Dedifferentiated amniotic fluid mesenchymal stem cell (primary cell): ENCODE measurements around the gene TERF2IP.

ENCODE experiments used
- DNase-seq: peaks from one replicate; pipeline ENCODE4 v3.0.0-alpha.2; 2016; ENCODE audit errors: extremely low spot score

TERF2IP gene, protein sequence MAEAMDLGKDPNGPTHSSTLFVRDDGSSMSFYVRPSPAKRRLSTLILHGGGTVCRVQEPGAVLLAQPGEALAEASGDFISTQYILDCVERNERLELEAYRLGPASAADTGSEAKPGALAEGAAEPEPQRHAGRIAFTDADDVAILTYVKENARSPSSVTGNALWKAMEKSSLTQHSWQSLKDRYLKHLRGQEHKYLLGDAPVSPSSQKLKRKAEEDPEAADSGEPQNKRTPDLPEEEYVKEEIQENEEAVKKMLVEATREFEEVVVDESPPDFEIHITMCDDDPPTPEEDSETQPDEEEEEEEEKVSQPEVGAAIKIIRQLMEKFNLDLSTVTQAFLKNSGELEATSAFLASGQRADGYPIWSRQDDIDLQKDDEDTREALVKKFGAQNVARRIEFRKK

DNA sequence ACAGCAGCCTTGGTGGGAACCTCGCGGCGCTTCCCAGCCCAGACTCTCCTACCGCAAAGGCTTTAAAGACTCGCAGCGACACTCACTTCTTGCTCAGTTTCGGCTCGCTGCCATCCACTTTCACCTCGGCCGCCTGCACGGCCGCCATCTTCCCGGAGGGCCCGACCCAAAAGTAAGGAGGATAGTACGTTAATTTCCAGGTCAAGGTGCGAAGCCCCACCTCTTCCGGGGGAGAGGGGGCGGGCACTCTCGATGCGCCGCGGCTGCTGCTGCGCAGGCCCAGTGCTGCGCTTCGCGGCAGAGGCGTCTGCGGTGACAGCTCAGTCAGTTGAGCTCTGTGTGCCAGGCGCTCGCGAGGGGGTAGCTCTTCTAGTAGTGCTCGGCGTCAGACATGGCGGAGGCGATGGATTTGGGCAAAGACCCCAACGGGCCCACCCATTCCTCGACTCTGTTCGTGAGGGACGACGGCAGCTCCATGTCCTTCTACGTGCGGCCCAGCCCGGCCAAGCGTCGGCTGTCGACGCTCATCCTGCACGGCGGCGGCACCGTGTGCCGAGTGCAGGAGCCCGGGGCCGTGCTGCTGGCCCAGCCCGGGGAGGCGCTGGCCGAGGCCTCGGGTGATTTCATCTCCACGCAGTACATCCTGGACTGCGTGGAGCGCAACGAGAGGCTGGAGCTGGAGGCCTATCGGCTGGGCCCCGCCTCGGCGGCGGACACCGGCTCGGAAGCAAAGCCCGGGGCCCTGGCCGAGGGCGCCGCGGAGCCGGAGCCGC is at the start of gene TERF2IP, which contains the start of gene KARS1:
Gene TERF2IP (plus strand): TSS at position 282 of the 773 bp plus-strand sequence. CDS start 110 bp downstream, at position 392.
Gene KARS1 (minus strand): TSS at position 174 of the 773 bp plus-strand sequence. CDS start 26 bp downstream, at position 148.
- DNase-seq, result peak; percentile 88

DNA sequence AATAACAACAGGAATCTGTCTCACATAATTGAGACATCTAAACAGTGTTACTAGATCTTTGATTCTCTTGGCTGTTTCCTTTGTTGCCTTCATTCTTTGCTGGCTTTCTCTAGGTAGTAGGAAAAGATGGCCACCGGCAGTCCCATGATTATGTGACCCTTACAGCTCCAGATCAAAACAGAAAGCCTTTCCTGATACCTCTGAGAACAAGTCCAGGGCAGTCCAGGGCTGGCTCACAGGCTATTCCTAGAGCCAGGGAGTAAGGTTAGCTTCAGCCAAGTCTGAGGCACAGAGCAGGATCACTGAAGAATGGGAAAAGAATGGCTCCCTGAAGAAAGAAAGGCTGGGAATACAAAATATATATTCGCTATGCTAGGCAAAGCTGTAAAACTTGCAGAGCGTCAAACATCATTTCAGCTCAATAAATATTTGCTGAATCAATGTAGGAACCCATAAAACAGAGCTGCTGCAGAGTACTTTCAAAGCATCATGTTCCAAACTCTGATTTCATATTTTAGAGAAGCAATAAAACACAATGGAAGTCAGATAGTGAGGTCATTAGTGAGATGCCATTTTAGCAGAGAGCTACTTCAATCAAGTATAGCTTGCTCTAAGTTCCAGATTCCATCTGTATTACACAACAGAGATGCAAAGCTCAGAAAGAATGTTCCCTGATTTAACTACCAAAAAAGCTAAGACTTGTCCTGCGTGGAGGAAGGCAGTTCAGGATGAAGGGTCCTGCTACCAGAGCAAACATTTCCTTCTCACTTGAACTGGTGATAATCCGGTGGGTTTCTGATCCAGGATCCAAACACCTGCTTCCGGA is 47.9 kb upstream of the TERF2IP start:
- no peak for DNase-seq

DNA sequence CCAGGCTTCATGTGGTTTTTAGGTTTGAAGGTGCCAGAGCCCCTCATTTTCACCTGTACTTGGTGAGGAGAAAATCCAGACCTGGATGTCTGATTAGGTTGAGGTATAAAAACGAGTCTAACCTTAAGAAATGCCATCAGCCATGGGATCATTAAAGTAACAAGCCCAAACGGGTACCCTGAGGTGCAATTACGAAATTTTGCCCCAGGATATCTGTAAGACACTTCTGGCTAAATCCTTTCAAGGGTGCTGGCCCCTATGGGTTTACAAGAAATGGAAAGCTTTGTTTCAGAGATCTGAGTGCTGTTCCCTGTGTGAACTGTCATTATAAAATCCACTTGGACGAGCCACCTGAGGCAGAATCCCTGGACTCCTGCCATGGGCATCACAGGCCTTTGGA is 44.3 kb upstream of the TERF2IP start:
- no peak for DNase-seq

- DNase-seq, result no peak
Measured at GRCh38 chr16:75606507-75606906, 41.1 kb upstream of the TERF2IP start.

DNA sequence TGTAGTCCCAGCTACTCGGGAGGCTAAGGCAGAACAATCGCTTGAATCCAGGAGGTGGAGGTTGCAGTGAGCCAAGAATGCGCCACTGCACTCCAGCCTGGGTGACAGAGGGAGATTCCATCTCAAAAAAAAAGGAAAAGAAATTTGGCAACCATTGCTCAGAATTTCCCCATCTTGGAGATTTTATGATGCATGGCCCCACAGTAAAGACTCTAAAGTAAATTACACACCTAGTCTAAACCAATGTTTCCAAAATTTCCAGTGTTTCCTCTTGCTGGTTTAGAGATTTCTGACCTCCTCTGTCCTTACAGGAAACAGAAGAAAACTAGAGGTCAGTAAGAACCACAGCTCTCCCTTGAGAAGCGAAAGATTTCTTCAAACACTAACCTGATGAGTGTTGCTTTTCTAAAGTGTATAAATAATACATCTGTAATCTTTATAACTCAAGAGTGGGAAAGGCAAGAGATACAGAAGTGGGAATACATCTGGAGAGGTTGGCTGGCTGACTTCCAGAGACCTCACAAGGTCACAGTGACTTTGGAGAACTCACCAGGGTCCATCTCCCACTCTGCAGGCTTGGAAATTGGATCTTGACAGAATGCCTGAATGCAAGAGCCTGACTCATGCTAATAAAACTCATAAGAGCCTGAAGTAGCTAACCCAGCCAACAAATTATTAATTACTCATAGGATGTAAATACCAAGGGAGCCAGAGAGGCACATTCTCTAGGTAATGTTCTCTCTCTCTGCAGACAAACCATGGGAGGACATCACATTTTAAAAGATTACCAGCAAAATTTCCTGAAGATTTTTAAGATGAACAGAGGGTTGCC is 33.3 kb upstream of the TERF2IP start:
- no peak for DNase-seq

DNA sequence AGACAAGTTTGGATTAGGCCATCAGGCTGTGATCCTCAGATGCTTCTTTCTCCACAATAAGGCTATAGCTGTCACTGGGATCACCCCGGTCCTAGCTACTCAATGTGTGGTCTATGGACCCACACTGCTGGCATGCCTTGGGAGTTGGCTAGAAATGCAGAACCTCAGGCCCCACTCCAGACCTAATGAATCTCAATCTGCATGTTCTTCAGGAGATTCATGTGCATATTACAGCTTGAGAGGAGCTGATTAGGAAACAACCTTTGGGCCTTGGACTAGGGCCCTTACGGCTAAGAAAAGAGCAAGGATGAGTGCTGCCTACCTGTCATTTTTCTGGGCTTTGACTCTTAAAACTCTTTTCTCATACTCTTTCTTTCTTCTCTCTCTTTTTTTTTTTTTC is 32.0 kb upstream of the TERF2IP start:
- no peak for DNase-seq

DNA sequence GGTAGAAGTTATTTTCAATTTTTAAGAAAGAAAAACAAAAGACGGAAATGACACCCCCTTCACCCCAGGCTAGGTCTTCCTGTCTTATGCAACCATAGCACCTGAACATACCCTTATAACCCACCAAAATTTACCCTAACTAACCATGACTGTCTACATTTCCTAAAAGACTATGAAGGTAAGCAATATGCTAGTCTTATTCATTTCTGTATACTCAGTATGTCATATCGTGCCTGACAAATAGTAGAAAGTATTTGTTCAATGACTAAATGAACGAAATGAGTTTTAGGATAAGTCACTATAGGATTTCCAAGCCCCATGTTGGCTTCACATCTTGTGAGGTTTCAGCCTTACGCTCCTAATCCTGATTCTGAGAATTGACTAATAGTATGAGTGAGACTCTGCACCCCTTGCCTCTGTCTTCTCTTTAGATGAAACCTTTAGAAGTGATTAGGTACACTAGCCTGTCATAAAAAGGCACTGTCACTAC is 31.0 kb upstream of the TERF2IP start:
- no peak for DNase-seq

DNA sequence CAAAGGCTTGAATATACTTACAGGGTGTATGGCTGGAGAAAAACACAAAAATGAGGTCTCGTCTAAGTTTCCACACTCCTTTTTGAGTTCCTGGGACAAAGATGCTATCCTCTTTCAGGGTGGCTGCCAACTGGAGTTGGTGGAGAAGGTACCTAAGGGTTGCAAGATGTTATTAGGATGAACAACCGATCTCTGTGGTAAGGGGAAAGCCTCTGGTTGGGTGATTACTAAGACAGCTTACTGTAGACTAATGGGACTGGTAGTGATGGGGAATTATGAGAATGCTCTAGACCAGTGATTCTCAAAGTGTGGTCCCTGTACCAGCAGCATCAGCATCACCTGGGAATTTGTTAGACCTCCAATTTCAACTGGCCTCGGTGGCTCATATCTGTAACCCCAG is 30.5 kb upstream of the TERF2IP start:
- DNase-seq, result no peak

- DNase-seq, result no peak
Measured at GRCh38 chr16:75618780-75619179, 28.8 kb upstream of the TERF2IP start.

DNA sequence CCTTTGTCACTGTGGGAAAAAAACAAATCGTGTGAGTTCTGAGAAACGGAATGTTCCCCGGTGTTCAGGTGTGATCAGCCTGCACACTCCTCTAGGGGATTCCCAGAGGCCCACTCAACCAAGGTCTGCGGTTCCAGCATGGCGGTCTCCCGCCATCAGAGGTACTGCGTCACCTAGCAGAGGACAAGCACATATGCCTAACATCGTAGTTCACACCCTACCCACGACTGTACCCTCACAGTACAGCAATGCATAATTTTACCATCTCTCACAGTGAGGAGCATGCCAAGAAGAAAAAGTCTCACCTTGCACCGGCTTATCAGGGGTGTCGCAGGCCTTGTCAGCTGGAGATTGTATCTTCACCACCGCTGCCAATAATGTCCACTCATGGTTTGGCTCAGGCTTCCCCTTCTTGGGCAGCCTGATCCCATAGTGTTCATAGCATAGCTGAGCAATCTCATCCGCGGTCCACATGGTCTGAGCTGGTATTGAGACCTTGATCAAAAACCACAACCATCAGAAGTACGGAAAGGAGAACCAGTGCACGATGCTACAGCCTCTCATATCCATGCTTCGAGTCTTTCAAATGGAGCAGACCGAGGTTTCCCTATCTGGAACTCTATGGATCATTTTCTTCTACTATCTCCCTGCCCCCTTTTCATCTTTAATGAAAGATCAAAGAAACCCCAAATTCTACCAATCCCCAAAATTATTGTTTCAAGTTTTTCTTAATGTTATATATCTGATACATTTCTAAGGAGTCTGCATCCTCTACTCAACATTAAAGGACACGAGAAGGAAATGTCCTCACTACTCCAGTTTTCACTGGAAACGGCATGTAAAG is 27.0 kb upstream of the TERF2IP start:
- no peak for DNase-seq

DNA sequence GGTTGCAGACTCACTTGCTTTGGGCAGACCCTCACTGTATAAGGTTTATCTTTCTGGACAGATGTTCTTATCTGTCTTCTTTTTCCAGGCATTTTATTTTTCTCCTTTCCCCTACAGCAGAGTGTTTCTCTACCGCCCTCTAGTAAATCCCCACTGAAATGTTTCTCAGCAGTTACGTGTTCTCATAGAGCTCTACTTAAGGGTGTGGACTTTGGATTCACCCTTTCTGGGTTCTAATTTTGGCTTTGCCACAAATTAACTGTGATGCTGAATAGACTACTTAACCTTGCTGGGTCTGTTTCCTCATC is 26.4 kb upstream of the TERF2IP start:
- DNase-seq, result peak; percentile 36

- peak; percentile 98 for DNase-seq
Measured at GRCh38 chr16:75622761-75623605, 24.6 kb upstream of the TERF2IP start, which contains the start of gene ADAT1. TSS of gene ADAT1 (minus strand) at chr16:75623281. CDS start at chr16:75620799, 2,482 bp downstream.

DNA sequence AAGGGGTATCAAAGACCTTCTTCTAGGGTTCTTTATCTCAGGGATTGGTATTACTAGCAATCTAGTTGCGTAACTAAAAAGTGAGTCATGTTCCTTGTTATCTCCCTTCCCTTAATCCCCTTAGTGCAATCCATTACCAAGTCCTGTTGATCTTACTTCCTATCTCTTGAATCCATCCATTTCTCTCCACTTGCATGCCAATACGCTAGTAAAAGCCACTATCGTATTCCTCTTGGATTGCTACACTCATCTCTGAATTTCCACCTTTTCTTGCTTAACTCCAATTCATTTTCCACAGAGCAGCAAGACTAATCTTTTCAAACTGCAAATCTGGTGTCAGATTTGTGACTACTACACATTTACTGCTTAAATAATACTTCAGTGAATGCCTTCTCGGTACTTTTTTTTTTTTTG is 22.6 kb upstream of the TERF2IP start:
- DNase-seq, result no peak

GRCh38 chr16:75626806-75627205 is 20.8 kb upstream of the TERF2IP start:
- DNase-seq, result no peak

GRCh38 chr16:75627851-75628250 is 19.7 kb upstream of the TERF2IP start:
- DNase-seq, result no peak

DNA sequence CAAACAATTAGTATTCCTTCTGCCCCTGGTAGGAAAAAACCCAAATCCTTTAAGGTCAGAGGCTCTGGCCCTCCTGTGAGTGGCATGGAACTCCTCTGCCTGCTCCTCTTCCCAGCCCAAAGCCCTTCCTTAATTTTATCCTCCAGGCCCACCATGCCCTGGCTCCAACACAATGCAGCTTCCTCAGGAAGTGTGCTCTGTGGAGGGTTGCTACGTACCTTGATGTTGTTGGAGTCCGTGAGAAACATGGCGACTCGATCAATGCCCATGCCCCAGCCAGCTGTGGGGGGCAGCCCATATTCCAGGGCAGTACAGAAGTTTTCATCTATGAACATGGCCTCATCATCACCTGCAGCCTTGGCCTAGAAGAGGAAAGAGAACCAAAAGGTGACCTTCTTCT is 19.2 kb upstream of the TERF2IP start:
- DNase-seq, result no peak

- no peak for DNase-seq
Measured at GRCh38 chr16:75629132-75629531, 18.4 kb upstream of the TERF2IP start.

DNA sequence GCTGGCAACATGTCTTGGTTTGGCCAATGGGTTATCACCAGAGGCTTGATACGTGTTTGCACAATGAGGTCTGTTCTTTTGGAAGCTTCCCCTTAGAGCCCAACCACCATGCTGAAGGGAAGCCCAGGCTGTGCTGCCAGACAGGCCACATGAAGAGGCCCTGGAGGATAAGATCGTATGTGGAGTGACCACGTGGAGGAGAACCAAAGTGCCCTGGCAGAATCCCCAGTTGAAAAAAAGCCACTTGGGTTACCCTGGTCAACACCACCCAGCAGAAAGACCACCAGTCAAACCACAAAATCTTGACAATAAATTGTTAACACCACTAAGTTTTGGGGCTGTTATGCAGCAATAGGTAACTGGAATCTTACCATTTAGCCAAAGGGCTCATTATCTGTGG is 17.5 kb upstream of the TERF2IP start:
- no peak for DNase-seq

DNA sequence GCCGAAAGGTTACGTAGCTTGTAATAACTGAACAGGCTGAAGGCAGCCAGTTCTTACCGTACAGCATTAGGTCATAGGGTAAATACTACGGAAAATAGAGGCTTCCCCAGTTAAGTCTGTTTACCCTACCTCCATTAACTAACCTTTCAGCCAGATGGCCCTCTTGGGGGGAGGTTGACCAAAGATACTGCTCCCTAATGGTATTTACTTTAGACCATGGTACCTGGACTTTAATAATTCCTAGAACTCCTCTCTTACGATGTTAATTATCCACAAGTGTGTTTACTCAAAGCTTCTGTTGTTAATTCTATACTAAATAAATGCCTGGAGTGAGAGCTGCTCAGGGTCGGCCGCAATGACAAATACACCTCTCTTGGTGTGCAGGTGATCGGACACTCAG is 14.7 kb upstream of the TERF2IP start:
- DNase-seq, result no peak
